ENCODE measurements around the gene SYT5. TPM values are rescaled to one million over a fixed set of nuclear protein-coding genes. Genes with fewer than 3 reads are reported as not detected.

Gene SYT5
- total RNA-seq (1 to 10 TPM in 1 of 7 donors, under 1 TPM in 3, not detected in 3; 0.08 to 2.3 (median 0.46) TPM), polyA plus RNA-seq (not detected)
- long read RNA-seq, donor 1: 0 reads
- long read RNA-seq, donor 2, partial matches to known transcripts: 0 of 2 reads
- long read RNA-seq, donor 2, other reads (novel, unspliced or antisense): 0 of 2 reads
- long read RNA-seq, donor 3: 0 reads

GRCh38 chr19:55179606-55180484 lies at the start of gene SYT5:
Gene SYT5, minus strand, starts transcription at chr19:55180289. Its CDS starts 1,248 bp downstream, at chr19:55179041.
- TF ChIP-seq EP300 (IDR thresholded peaks at IDR 0.05) (no peak), CTCF (IDR thresholded peaks at IDR 0.05) (no peak), POLR2A (IDR thresholded peaks at IDR 0.05) (no peak)
- H3K4me3 ChIP-seq: no peak within 1 kb of the TSS
- no peak within 1 kb of the TSS for H3K27ac ChIP-seq
- 0 to 1% (median 0%) methylated on average over 60 to 68 of the region's 68 CpGs for WGBS, 3 donors
- peaks cover 9% of the 10 kb centered on the region for H3K4me1 ChIP-seq (ENCODE audit: insufficient read depth)
- no peaks in the 10 kb centered on the region for H3K9me3 ChIP-seq
- H3K36me3 ChIP-seq: no peaks in the 10 kb centered on the region
- DNase-seq: peak in 2 of 5 donors; percentile 20 to 54
- H3K27me3 ChIP-seq: peaks cover 5% of the 10 kb centered on the region
- intact Hi-C loops (cut with DNase I): no loop called here

- no peak for DNase-seq
- intact Hi-C loops (cut with DNase I): no loop called here
- H3K27me3 ChIP-seq: no peaks in the 10 kb centered on the region
Measured at GRCh38 chr19:55229789-55230182, 49.7 kb upstream of the SYT5 start.

GRCh38 chr19:55229145-55229788 lies 49.2 kb upstream of the SYT5 start:
- no peaks in the 10 kb centered on the region for H3K27me3 ChIP-seq
- WGBS, 3 donors: 89 to 94% (median 92%) methylated on average over 18 of the region's 18 CpGs
- H3K4me3 ChIP-seq: no peak overlapping the region
- H3K27ac ChIP-seq: no peak overlapping the region
- intact Hi-C loops (cut with DNase I): no loop called here
- H3K36me3 ChIP-seq: no peaks in the 10 kb centered on the region
- H3K4me1 ChIP-seq (ENCODE audit: insufficient read depth): no peaks in the 10 kb centered on the region
- TF ChIP-seq EP300 (IDR thresholded peaks at IDR 0.05) (no peak), POLR2A (IDR thresholded peaks at IDR 0.05) (no peak), CTCF (IDR thresholded peaks at IDR 0.05) (no peak)
- H3K9me3 ChIP-seq: no peaks in the 10 kb centered on the region
- DNase-seq: no peak

More at GRCh38 chr19:55229789-55230182, 49.7 kb upstream of the SYT5 start:
- Histone ChIP-seq H3K27ac (no peak overlapping the region), H3K36me3 (no peaks in the 10 kb centered on the region), H3K4me1 (ENCODE audit: insufficient read depth) (no peaks in the 10 kb centered on the region), H3K4me3 (no peak overlapping the region), H3K9me3 (no peaks in the 10 kb centered on the region)
- no peak for TF ChIP-seq POLR2A (IDR thresholded peaks at IDR 0.05)
- no peak for TF ChIP-seq EP300 (IDR thresholded peaks at IDR 0.05)
- no peak for TF ChIP-seq CTCF (IDR thresholded peaks at IDR 0.05)
- 68 to 74% (median 70%) methylated on average over 17 of the region's 17 CpGs for WGBS, 3 donors

DNA sequence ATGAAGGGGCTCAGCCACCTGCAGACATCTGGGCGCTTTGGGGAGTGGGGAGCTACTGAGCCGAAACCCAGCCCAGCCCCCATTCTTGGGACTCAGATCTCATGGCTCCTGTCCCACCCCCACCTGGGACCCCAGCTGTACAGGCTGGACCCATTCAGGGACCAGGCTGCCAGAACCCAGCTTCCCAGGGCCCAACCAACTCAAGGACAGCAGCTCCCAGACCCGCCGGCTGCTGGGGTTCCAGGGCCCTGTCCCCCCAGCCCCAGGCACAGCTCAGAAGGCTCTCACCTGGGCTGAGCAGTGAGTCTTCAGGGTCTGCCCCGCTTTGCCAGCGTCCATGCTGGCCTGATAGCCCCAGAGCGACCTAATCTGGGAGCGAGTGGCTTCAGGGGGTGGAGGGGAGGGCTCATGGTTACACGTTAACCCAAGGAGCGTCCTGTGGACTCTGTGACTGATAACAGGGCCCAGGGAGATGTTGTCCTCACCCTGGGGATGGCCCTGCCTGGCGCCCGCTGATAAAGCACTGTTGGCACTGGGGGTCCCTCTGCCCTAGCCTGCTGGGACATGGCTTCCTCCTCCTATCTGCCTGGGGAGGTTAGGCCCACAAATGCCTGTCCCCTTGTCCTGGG lies 48.4 kb upstream of the SYT5 start, which contains the start of gene TMEM86B:
TSS of gene TMEM86B (minus strand) at position 361 of the 629 bp plus-strand sequence. CDS start at position 339, 22 bp downstream.
- Histone ChIP-seq H3K27me3 (no peaks in the 10 kb centered on the region), H3K4me3 (no peak within 1 kb of the TSS), H3K27ac (no peak within 1 kb of the TSS), H3K36me3 (no peaks in the 10 kb centered on the region), H3K4me1 (ENCODE audit: insufficient read depth) (no peaks in the 10 kb centered on the region), H3K9me3 (no peaks in the 10 kb centered on the region)
- 79 to 89% (median 84%) methylated on average over 11 to 12 of the region's 12 CpGs for WGBS, 3 donors
- intact Hi-C loops (cut with DNase I): no loop called here
- no peak for DNase-seq
- TF ChIP-seq POLR2A (IDR thresholded peaks at IDR 0.05): no peak
- no peak for TF ChIP-seq CTCF (IDR thresholded peaks at IDR 0.05)
- TF ChIP-seq EP300 (IDR thresholded peaks at IDR 0.05): no peak
